HG02623 (cell line): ENCODE data around the gene OPRM1.
"Not testable (repeated sequence)": the region's sequence is repeated elsewhere in the genome, so short reads cannot be mapped to it uniquely, and the experiment has no call there.

ENCODE experiments used
- ATAC-seq: cut with Tn5 transposase; IDR thresholded peaks from one replicate; pipeline ENCODE4 v1.9.1; 2021; ENCODE audit warnings: moderate library complexity; ENCODE audit not compliant: unreplicated experiment

OPRM1 gene

GRCh38 chr6:154139892-154140291 is 100.9 kb downstream of the OPRM1 start:
- ATAC-seq = no peak

GRCh38 chr6:154140743-154141142 is 101.7 kb downstream of the OPRM1 start:
- ATAC-seq = no peak

- no peak for ATAC-seq
Measured at GRCh38 chr6:154143753-154144152, 104.7 kb downstream of the OPRM1 start.

- no peak for ATAC-seq
Measured at GRCh38 chr6:154154389-154154967, 115.4 kb downstream of the OPRM1 start.

GRCh38 chr6:154156135-154156896 is 117.3 kb downstream of the OPRM1 start:
- ATAC-seq = peak; percentile 73

GRCh38 chr6:154157082-154157481 is 118.0 kb downstream of the OPRM1 start:
- ATAC-seq = peak; percentile 54

GRCh38 chr6:154157706-154158105 is 118.7 kb downstream of the OPRM1 start:
- no peak for ATAC-seq

GRCh38 chr6:154159126-154159525 is 120.1 kb downstream of the OPRM1 start:
- no peak for ATAC-seq

- ATAC-seq = peak; percentile 60
Measured at GRCh38 chr6:154161689-154162088, 122.6 kb downstream of the OPRM1 start.

- no peak for ATAC-seq
Measured at GRCh38 chr6:154164397-154164796, 125.4 kb downstream of the OPRM1 start.

- no peak for ATAC-seq
Measured at GRCh38 chr6:154165478-154165877, 126.4 kb downstream of the OPRM1 start.

- no peak for ATAC-seq
Measured at GRCh38 chr6:154166140-154166539, 127.1 kb downstream of the OPRM1 start.

GRCh38 chr6:154167126-154167525 is 128.1 kb downstream of the OPRM1 start:
- no peak for ATAC-seq

GRCh38 chr6:154169193-154169847 is 130.3 kb downstream of the OPRM1 start:
- no peak for ATAC-seq

- ATAC-seq = no peak
Measured at GRCh38 chr6:154170106-154170505, 131.1 kb downstream of the OPRM1 start.

GRCh38 chr6:154172393-154172792 is 133.4 kb downstream of the OPRM1 start:
- ATAC-seq = not testable (repeated sequence)

GRCh38 chr6:154179434-154179833 is 140.4 kb downstream of the OPRM1 start:
- ATAC-seq = no peak

- no peak for ATAC-seq
Measured at GRCh38 chr6:154187203-154187602, 148.2 kb downstream of the OPRM1 start.

- no peak for ATAC-seq
Measured at GRCh38 chr6:154187714-154188113, 148.7 kb downstream of the OPRM1 start.

- no peak for ATAC-seq
Measured at GRCh38 chr6:154196333-154196885, 157.4 kb downstream of the OPRM1 start.

GRCh38 chr6:154197196-154197860 is 158.3 kb downstream of the OPRM1 start:
- ATAC-seq = no peak
